HEK293T (cell line): Measurements from ENCODE around the gene TOR4A.

Experiments
- FOXA1 ChIP-seq: fragments of 450-650 bp; IDR thresholded peaks from 2 replicates; pipeline ENCODE4 v1.6.1; 2016; ENCODE audit warnings: mild to moderate bottlenecking
- FOXK2 ChIP-seq: fragments of 450-650 bp; IDR thresholded peaks from 2 replicates; pipeline ENCODE4 v1.6.1; 2016; ENCODE audit warnings: mild to moderate bottlenecking
- HDGF ChIP-seq: fragments of 450-650 bp; IDR thresholded peaks from 2 replicates; pipeline ENCODE4 v1.6.1; 2017; ENCODE audit warnings: antibody characterized with exemption, borderline replicate concordance
- SP1 ChIP-seq: fragments of 450-650 bp; IDR thresholded peaks from 2 replicates; pipeline ENCODE4 v1.6.1; 2017
- SUZ12 ChIP-seq: fragments of 450-650 bp; IDR thresholded peaks from 2 replicates; pipeline ENCODE4 v1.6.1; 2016; ENCODE audit warnings: mild to moderate bottlenecking
- TARDBP ChIP-seq: fragments of 450-650 bp; IDR thresholded peaks from 2 replicates; pipeline ENCODE4 v1.6.1; 2016

GRCh38 chr9:137271696-137272076, 5.8 kb upstream of the TOR4A start:
- TF ChIP-seq TARDBP: no peak
- no peak for TF ChIP-seq HDGF
- no peak for TF ChIP-seq FOXA1
- no peak for TF ChIP-seq SP1
- no peak for TF ChIP-seq FOXK2
- TF ChIP-seq SUZ12: no peak
